Occipital lobe (tissue), 2 donors: ENCODE measurements around the gene MAPK1. TPM values are rescaled to one million over a fixed set of nuclear protein-coding genes. Genes with fewer than 3 reads are reported as not detected.
"Not testable (repeated sequence)": the region's sequence is repeated elsewhere in the genome, so short reads cannot be mapped to it uniquely, and the experiment has no call there.

Source experiments
- DNase-seq: peaks from one replicate; lab custom pipeline; 2025; lab: John Stamatoyannopoulos, UW
- total RNA-seq: library from RNA; depleted of rRNA; stranded (reverse); fragments of >200 nt; gene quantifications from one replicate; pipeline ENCODE4 v1.2.3, GENCODE V29; 2014

MAPK1 gene
- total RNA-seq, 1 donor from 2014 or later, result 76.0 TPM

DNA sequence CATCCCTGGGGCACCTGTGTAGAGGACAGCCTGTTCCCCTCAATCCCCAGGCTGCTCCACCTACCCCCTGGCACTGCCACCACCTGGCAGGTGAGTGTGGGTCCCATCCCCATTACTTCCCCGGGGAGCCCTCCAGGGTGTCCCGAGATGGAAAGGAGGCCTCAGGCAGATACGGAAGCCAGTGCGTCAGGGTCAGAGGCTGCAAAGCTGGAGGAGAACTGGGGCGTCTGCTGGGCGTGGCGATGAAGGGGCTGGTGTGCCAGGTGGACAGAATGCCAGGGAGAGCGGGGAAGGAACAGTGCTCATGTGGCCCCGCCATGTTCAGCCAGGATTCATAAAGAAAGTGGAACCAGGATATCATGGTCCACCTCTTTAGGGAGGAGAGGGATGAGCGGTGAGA, 139.7 kb downstream of the MAPK1 start:
- no peak for DNase-seq

DNA sequence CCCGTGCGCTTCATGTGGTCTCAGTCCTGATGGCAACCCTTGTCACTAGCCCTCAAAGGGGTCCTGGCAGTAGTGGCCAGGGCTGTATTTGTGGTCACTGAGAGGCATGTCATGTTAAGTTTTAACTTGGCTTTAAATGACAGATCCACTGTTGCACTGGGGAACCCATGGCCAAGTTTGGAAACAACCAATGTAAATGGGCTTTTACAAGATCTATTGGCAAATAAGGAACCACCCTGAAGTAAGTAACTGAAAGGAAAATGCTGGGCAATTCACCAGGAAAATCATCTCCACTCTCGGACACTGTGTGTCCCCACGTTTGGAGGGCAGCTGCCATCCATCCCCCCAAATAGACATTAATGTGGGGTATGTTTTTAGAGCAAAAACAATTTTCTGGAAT, 140.3 kb downstream of the MAPK1 start:
- DNase-seq, result no peak

DNA sequence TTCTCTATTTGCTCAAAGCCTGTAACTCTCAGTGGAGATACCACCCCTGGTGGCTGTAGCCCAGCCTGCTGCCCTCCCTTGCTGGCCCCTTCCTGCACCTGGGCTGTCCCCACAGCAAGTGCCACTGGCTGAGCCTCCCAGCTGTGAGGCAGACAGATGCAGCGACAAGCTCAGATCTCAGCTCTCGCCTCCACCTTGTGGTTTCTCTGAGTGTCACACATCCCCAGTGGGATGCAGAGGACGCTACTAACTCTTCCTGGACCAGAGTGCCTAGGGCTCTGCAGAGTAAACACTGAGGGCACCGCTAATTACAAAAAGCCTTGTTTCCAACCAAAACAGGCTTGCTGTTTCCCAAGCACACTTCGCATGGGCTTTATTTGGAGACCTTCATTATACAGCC, 140.8 kb downstream of the MAPK1 start:
- no peak for DNase-seq

GRCh38 chr22:21725956-21726649, 141.3 kb downstream of the MAPK1 start:
- DNase-seq, result no peak

DNA sequence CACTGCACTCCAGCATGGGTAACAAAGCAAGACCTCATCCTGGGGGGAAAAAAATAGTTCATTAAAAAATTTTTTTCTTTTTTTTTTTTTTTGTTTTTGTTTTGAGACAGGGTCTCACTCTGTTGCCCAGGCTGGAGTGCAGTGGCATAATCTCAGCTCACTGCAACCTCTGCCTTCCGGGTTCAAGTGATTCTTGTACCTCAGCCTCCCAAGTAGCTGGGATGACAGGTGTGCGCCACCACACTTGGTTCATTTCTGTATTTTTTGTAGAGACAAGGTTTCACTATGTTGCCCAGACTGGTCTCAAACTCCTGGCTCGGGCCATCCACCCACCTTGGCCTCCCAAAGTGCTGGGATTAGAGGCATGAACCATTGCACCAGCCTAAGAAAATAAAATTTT, 142.9 kb downstream of the MAPK1 start:
- not testable (repeated sequence) for DNase-seq

DNA sequence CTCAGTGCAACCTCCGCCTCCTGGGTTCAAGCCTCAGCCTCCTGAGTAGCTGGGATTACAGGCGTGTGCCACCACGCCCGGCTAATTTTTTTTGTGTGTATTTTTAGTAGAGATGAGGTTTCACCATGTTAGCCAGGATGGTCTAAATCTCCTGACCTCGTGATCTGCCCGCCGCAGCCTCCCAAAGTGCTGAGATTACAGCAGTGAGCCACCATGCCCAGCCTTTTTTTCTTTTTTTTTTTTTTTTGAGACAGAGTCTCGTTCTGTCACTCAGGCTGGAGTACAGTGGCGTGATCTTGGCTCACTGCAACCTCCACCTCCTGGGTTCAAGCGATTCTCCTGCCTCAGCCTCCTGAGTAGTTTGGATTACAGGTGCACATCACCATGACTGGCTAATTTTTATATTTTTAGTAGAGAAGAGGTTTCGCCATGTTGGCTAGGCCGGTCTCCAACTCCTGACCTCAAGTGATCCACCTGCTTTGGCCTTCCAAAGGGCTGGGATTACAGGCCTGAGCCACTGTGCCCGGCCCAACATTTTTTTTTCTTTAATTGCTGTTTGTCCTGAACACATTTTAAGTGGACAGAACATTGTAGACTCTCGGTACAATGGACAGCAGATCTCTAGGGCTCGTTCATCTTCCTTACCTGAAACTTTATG, 146.1 kb downstream of the MAPK1 start:
- not testable (repeated sequence) for DNase-seq

- DNase-seq, result not testable (repeated sequence)
Observed at GRCh38 chr22:21720191-21720859, 147.1 kb downstream of the MAPK1 start.

DNA sequence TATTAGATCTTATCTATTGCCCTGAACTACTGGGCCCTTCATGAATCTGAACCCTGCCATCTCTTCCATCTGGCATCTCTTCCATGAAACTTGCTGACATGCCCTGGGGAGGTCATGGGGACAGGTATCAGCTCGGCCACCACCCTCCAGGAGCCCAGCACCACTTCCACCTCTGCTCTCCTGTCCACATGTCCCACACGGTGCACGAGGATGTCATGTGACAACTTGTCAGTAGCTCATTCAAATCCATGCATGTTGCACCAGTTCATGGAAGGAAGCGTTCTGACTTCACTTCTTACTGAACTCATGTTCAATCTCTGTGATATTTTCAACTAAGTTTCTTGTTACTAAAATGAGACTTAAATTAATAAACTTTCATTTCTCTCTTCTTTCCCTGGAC, 148.4 kb downstream of the MAPK1 start:
- DNase-seq, result no peak

GRCh38 chr22:21718499-21718898, 148.9 kb downstream of the MAPK1 start:
- no peak for DNase-seq

GRCh38 chr22:21716395-21717122, 150.9 kb downstream of the MAPK1 start:
- not testable (repeated sequence) for DNase-seq

- no peak for DNase-seq
Observed at GRCh38 chr22:21714786-21715185, 152.7 kb downstream of the MAPK1 start.

DNA sequence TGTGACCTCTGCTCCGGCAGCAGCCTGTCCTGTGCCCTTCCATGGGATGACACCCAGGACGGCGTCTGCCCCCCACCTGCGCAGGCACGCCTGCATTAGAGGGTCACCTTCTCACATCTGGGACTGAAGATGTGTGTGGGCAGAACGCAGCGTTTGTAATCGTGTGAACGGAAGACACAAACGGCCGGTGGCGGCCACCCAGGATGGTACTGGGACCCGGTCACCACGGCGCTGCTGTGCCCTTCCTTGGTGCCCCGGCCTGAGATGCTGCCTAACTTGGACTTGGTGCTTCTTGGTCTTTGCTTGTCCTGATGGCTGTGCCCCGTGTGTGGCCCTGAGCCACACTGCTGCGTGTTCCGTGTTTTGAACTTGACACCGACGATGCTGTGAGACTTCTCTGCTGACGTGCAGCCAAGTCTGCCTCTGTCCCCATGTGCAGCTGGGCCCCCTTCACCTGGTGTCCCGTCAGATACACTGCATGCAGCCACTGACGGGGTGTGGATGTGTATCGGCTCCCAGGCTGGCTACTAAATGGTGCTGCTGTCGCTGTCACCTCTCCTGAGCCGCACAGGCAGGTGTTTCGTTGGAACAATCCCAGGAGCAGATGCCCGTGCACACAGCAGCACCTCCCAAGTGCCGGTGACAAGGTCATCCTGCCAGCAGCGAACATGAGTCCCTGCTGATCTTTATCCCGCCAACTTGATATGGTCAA, 153.2 kb downstream of the MAPK1 start:
- no peak for DNase-seq

GRCh38 chr22:21713428-21714058, 153.9 kb downstream of the MAPK1 start:
- no peak for DNase-seq

GRCh38 chr22:21712751-21713427, 154.6 kb downstream of the MAPK1 start:
- DNase-seq, result peak; percentile 68

DNA sequence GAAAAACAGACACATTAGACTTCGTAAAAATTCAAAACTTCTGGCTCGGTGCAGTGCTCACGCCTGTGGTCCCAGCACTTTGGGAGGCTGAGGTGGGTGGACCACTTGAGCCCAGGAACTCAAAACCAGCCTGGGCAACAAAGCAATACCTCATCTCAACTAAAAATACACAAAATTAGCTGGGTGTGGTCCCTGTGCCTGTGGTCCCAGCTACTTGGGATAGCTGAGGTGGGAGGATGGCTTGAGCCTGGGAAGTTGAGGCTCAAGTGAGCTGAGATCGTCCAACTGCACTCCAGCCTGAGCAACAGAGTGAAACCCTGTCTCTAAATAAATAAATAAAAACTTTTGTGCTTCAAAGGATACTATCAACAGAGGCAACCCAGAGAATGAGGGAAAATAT, 155.6 kb downstream of the MAPK1 start:
- DNase-seq, result no peak

DNA sequence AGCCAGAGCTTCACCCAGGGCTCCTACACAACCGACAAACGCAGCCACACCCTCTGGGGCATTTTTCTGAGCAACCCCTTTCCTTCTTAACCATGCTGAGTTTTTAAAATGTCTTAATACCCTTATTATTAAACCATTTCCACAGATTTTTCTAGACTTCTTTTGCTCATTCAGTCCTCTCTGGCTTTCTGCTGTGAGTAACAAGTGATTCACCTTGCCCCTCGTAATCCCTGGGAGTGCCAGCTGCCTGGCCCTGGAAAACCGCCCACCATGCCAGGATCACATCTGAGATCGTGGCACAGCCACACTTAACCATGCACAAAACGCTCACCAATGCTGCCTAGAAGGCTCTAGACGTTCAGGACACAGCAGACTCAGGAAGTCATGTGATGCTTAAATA, 157.3 kb downstream of the MAPK1 start:
- no peak for DNase-seq

DNA sequence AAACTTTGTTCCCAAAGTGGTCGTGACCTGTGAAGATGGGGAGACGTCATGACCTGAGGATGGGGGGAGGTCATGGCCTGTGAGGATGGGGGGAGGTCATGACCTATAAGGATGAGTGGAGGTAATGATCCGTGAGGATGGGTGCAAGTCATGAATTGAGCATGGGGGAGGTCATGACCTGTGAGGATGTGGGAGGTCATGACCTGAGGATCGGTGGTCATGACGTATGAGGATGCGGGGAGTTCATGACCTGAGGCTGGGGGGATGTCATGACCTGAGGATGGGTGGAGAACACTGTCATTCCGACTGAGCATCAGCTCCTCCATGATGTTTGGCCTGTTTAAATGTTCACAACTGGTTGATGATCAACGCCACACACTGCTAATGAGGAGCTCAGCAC, 157.8 kb downstream of the MAPK1 start:
- no peak for DNase-seq

DNA sequence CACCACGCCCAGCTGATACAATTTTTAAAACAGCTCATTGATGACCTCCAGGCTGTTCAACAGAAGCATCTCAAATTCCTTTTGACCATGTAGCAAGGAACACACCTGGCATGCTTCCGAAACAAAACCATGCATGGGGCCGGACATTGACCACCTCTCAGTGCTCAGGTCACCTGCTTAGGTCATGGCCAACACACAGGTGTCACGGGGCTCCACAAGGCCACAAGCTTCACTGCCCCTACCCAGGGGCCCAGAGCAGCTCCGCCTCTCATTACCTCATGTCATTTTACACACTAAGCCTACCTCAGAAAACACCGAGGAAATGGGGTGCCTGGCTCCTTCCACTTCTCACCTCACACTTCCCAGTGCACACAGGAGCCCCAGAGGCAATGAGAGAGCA, 158.5 kb downstream of the MAPK1 start:
- DNase-seq, result no peak

- no peak for DNase-seq
Observed at GRCh38 chr22:21707677-21708076, 159.8 kb downstream of the MAPK1 start.
